ENCODE measurements around the gene MINDY4.

DNA sequence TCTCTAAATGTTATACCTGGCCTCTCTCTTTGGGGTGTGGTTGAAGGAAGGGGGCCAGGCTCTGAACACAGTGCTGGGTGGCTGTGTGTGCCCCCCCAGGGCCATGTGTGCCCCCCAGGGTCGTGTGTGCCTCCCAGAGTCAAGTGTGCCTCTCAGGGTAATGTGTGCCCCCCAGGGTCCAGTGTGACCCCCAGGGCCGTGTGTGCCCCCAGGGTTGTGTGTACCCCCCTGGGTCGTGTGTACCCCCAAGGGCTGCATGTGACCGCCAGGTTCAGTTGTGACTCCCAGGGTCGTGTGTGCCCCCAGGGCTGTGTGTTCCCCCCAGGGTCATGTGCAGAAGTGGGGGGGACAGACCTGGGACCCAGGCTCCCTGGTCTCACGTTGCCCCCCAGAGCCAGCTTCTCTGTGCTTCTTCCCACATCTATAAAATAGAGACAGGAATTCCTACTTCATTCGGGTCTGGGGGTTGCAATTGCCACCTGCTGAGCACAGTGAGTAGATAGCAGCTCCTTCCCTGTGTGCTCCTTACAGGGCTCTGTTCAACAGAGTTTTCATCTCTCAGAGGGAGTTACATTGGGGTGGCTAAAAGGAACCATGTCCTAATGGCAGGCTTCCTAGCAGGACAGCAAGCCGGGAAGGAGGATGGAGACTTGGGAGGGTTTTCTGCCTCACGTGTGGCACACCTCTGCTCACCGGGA lies 99.8 kb downstream of the MINDY4 start:
- no peak for TF ChIP-seq POLR2A (IDR thresholded peaks at IDR 0.05)
- no peak for TF ChIP-seq CTCF (IDR thresholded peaks at IDR 0.05)

All from transverse colon (tissue), 3 donors.